IMR-90 (cell line): Measurements from ENCODE around the gene EML1. TPM values are rescaled to one million over a fixed set of nuclear protein-coding genes. Genes with fewer than 3 reads are reported as not detected.
A peak's percentile ranks its signal among the peaks of the same experiment; 100 is the strongest.
"Not testable (repeated sequence)": the region's sequence is repeated elsewhere in the genome, so short reads cannot be mapped to it uniquely, and the experiment has no call there.

Experiments used
- ATAC-seq: fragments of 200-7000 bp; cut with Tn5 transposase; 2 replicates; pipeline ENCODE4 v1.9.1; 2020; ENCODE audit warnings: low read depth, mild to moderate bottlenecking, moderate library complexity
- BruUV-seq: library from RNA; stranded (reverse); fragments of 400-500 nt; replicated peaks from 2 replicates; lab custom pipeline; 2021; lab: Mats Ljungman, UMichigan
- CTCF ChIA-PET: fragments of 300-600 bp; formaldehyde crosslinking; extraction: SDS; loops from one replicate; lab custom pipeline; 2021; ENCODE audit warnings: antibody characterized with exemption; lab: Yijun Ruan, JAX
- POLR2A ChIA-PET: fragments of 300-600 bp; sonication (Branson Sonifier 250); formaldehyde crosslinking; loops from one replicate; lab custom pipeline; 2022; ENCODE audit warnings: antibody characterized with exemption; ENCODE audit not compliant: unreplicated experiment; lab: Charles Lee
- DNase-seq: peaks from one replicate; pipeline ENCODE4 v3.0.0; 2013
- H2AFZ ChIP-seq: replicated peaks from 2 replicates; pipeline ENCODE3; 2013; ENCODE audit warnings: low read length, mild to moderate bottlenecking; ENCODE audit not compliant: poor library complexity
- H2AK5ac ChIP-seq: 2 replicates; pipeline ENCODE4 v1.6.1; 2013; ENCODE audit warnings: low read depth, low read length, inconsistent platforms
- H2AK9ac ChIP-seq: replicated peaks from 2 replicates; pipeline ENCODE3; 2013; ENCODE audit warnings: mild to moderate bottlenecking, low read depth, low read length, moderate library complexity; ENCODE audit not compliant: poor library complexity
- H2BK120ac ChIP-seq: 2 replicates; pipeline ENCODE4 v1.6.1; 2013; ENCODE audit warnings: low read depth, low read length, inconsistent platforms
- H2BK15ac ChIP-seq: 3 replicates; pipeline ENCODE4 v1.6.1; 2013; ENCODE audit warnings: low read depth, low read length, inconsistent platforms
- H2BK20ac ChIP-seq: 2 replicates; pipeline ENCODE4 v1.6.1; 2013; ENCODE audit warnings: low read depth, mild to moderate bottlenecking, inconsistent platforms, low read length, moderate library complexity
- H2BK5ac ChIP-seq: 2 replicates; pipeline ENCODE4 v1.6.1; 2013; ENCODE audit warnings: mild to moderate bottlenecking, low read depth, low read length, inconsistent platforms; ENCODE audit not compliant: poor library complexity, severe bottlenecking
- H3K14ac ChIP-seq: replicated peaks from 2 replicates; pipeline ENCODE4 v1.6.1; 2013; ENCODE audit warnings: low read depth, low read length, inconsistent platforms
- H3K18ac ChIP-seq: 2 replicates; pipeline ENCODE4 v1.6.1; 2013; ENCODE audit warnings: low read depth, low read length, control low read depth
- H3K23ac ChIP-seq: 2 replicates; pipeline ENCODE4 v1.6.1; 2013; ENCODE audit warnings: low read depth, low read length, inconsistent platforms
- H3K27ac ChIP-seq: 2 replicates; pipeline ENCODE4 v1.5.1; 2013; ENCODE audit warnings: mild to moderate bottlenecking, control low read depth, low read length; ENCODE audit not compliant: insufficient read depth
- H3K27me3 ChIP-seq: 2 replicates; pipeline ENCODE4 v1.6.1; 2013; ENCODE audit warnings: low read length; ENCODE audit not compliant: control insufficient read depth, insufficient read depth
- H3K36me3 ChIP-seq: 2 replicates; pipeline ENCODE4 v1.6.1; 2013; ENCODE audit warnings: low read length, mixed read lengths; ENCODE audit not compliant: control insufficient read depth, insufficient read depth
- H3K4ac ChIP-seq: 2 replicates; pipeline ENCODE4 v1.6.1; 2013; ENCODE audit warnings: low read depth, low read length, inconsistent platforms
- H3K4me1 ChIP-seq: 2 replicates; pipeline ENCODE4 v1.6.1; 2013; ENCODE audit warnings: low read length, mixed read lengths; ENCODE audit not compliant: control insufficient read depth, insufficient read depth
- H3K4me2 ChIP-seq: 2 replicates; pipeline ENCODE4 v1.6.1; 2013; ENCODE audit warnings: low read depth, mild to moderate bottlenecking, control low read depth, low read length, moderate library complexity
- H3K4me3 ChIP-seq: 2 replicates; pipeline ENCODE4 v1.5.1; 2013; ENCODE audit warnings: low read depth, mild to moderate bottlenecking, control low read depth, low read length, moderate library complexity; ENCODE audit not compliant: insufficient read depth
- H3K56ac ChIP-seq: 2 replicates; pipeline ENCODE4 v1.6.1; 2013; ENCODE audit warnings: low read length, inconsistent platforms; ENCODE audit not compliant: insufficient read depth; ENCODE audit errors: extremely low read depth
- H3K79me1 ChIP-seq, 2 experiments: 2 replicates each; pipeline ENCODE4 v1.6.1; 2013; ENCODE audit warnings: low read length in 2 of 2, inconsistent platforms in 1 of 2, low read depth in 1 of 2
- H3K9ac ChIP-seq: 2 replicates; pipeline ENCODE4 v1.6.1; 2013; ENCODE audit warnings: low read depth, low read length, control low read depth
- H3K9me1 ChIP-seq: 2 replicates; pipeline ENCODE4 v1.6.1; 2013; ENCODE audit warnings: low read length, inconsistent platforms; ENCODE audit not compliant: insufficient read depth
- H3K9me3 ChIP-seq: 2 replicates; pipeline ENCODE4 v1.6.1; 2013; ENCODE audit warnings: low read length; ENCODE audit not compliant: control insufficient read depth, insufficient read depth
- H4K20me1 ChIP-seq: 2 replicates; pipeline ENCODE4 v1.6.1; 2013; ENCODE audit warnings: low read length, inconsistent platforms; ENCODE audit not compliant: insufficient read depth
- H4K5ac ChIP-seq: 2 replicates; pipeline ENCODE4 v1.6.1; 2013; ENCODE audit warnings: mild to moderate bottlenecking, low read depth, low read length, control low read depth
- H4K8ac ChIP-seq, 2 experiments: 2 replicates each; pipeline ENCODE4 v1.6.1; 2013; ENCODE audit warnings: low read depth in 2 of 2, low read length in 2 of 2, control low read depth in 1 of 2, inconsistent platforms in 1 of 2
- H4K91ac ChIP-seq: 2 replicates; pipeline ENCODE4 v1.6.1; 2013; ENCODE audit warnings: low read depth, low read length, inconsistent platforms; ENCODE audit not compliant: insufficient read depth
- CEBPB ChIP-seq: IDR thresholded peaks from 2 replicates; pipeline ENCODE4 v1.6.1; 2012; ENCODE audit warnings: low read depth, low read length, improper control_type of control experiment
- MAZ ChIP-seq: IDR thresholded peaks from 2 replicates; pipeline ENCODE4 v1.6.1; 2012; ENCODE audit warnings: low read depth, mild to moderate bottlenecking, low read length, improper control_type of control experiment, moderate library complexity, borderline replicate concordance
- WGBS, 2 experiments: methylation state at CpG; one replicate each; pipeline versions ENCODE4 v1.1.5 to v1.1.7; 2013; ENCODE audit warnings: missing lambda C conversion rate in 2 of 2; ENCODE audit not compliant: insufficient read length in 1 of 2; ENCODE audit errors: extremely low coverage in 2 of 2; 5-methylcytosine and 5-hydroxymethylcytosine counted together
- dilution Hi-C: fragments of 300-500 bp; cut with HindIII; formaldehyde crosslinking; loops from one replicate; pipeline ENCODE4 v1.14.3; 2018; ENCODE audit warnings: low sequenced_read_pairs; ENCODE audit not compliant: unreplicated experiment
- in situ Hi-C: fragments of 300-500 bp; cut with MboI; formaldehyde crosslinking; loops from 3 replicates; pipeline ENCODE4 v1.14.3; 2019; ENCODE audit warnings: low sequenced_read_pairs, inconsistent platforms, mixed read lengths
- intact Hi-C: fragments of 100-400 bp; cut with micrococcal nuclease; formaldehyde crosslinking; loops from 2 replicates; pipeline ENCODE4 v1.10.0; 2022
- polyA plus RNA-seq, 3 experiments: library from polyadenylated mRNA; depleted of rRNA; stranded (reverse); fragments of >200 nt; gene quantifications; 2 replicates each; pipeline ENCODE4 v1.2.3, GENCODE V29; 2012; ENCODE audit warnings: low replicate concordance in 1 of 3
- total RNA-seq: library from RNA; depleted of rRNA; stranded (reverse); fragments of >200 nt; gene quantifications from 2 replicates; pipeline ENCODE4 v1.2.3, GENCODE V29; 2012

Gene EML1
- total and polyA plus RNA-seq, 2 of the 4 experiments (the other 2 are of a cell fraction), result 14.0 to 42.3 TPM

DNA sequence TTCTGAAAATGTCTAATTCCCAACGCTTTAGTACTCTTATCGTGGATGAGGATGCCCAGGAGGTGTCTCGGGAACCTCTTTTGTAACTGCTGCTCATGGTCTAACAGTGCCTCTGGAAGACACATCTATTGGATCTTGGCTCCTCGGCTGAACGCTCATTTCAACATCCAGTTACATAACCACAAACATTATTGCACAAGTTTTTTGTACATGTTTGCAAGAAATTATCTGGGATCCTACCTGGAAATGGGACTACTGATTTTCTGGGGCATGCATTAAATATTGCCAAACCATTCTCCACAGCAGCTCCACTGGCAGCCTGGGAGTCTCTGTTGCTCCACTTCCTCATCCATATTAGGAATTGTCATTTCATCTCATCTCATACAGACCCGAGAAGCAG lies 154.5 kb downstream of the EML1 start:
- DNase-seq, result no peak
- in situ Hi-C loops, result no loop called here
- no peak overlapping the region for H3K56ac ChIP-seq
- H3K9me1 ChIP-seq, result no peaks in the 10 kb centered on the region
- no peak overlapping the region for H2BK5ac ChIP-seq
- CTCF ChIA-PET, result interaction anchor here (0.7 kb wide), 1 partner anchor 12 kb away, joined by 4 read pairs; no protein-coding TSS in a partner anchor
- H2BK20ac ChIP-seq, result no peak overlapping the region
- dilution Hi-C loops, result no loop called here
- no peaks in the 10 kb centered on the region for H3K4me1 ChIP-seq
- H3K9me3 ChIP-seq, result no peaks in the 10 kb centered on the region
- no peak overlapping the region for H3K4me3 ChIP-seq
- no peak overlapping the region for H3K27ac ChIP-seq
- no peak overlapping the region for H4K5ac ChIP-seq
- no peak overlapping the region for H3K4me2 ChIP-seq
- no peak overlapping the region for H2BK120ac ChIP-seq
- no peak overlapping the region for H2AFZ ChIP-seq
- peaks cover 6% of the 10 kb centered on the region for H3K36me3 ChIP-seq
- no peak for TF ChIP-seq MAZ
- TF ChIP-seq CEBPB, result peak; percentile 15; the same call in 1 of the 2 replicates
- H3K9ac ChIP-seq, result no peak overlapping the region
- H4K20me1 ChIP-seq, result no peaks in the 10 kb centered on the region
- no peak overlapping the region for H3K14ac ChIP-seq
- ATAC-seq, result no peak
- H2BK15ac ChIP-seq, result no peak overlapping the region
- H3K4ac ChIP-seq, result no peak overlapping the region
- no peak overlapping the region for H2AK9ac ChIP-seq
- peaks cover 4% of the 10 kb centered on the region; the same call in 1 of the 2 replicates for H3K27me3 ChIP-seq
- no peak overlapping the region for H4K8ac ChIP-seq
- H3K79me1 ChIP-seq, result no peaks in the 10 kb centered on the region
- H3K18ac ChIP-seq, result no peak overlapping the region
- no peak overlapping the region for H2AK5ac ChIP-seq
- no peak overlapping the region for H3K23ac ChIP-seq
- no peak overlapping the region for H4K91ac ChIP-seq
- no TSS peak for BruUV-seq
- intact Hi-C loops, result loop anchor here (2.0 kb wide), 1 partner anchor 265 kb away; no protein-coding TSS in a partner anchor
- POLR2A ChIA-PET, result no interaction called here
- no CpG with 5 or more reads among the region's 6 CpGs for WGBS, 2 experiments

- H2AFZ ChIP-seq, result peak overlapping the region; percentile 49
- BruUV-seq, H3K9ac ChIP-seq, H2AK5ac ChIP-seq, H3K36me3 ChIP-seq, H3K4me2 ChIP-seq, H3K4me1 ChIP-seq, H3K27me3 ChIP-seq, H3K4me3 ChIP-seq, H2BK20ac ChIP-seq, H2AK9ac ChIP-seq, POLR2A ChIA-PET, H4K5ac ChIP-seq, H2BK5ac ChIP-seq, H3K4ac ChIP-seq, intact Hi-C loops, in situ Hi-C loops, H3K79me1 ChIP-seq, H3K56ac ChIP-seq, H2BK120ac ChIP-seq, H3K18ac ChIP-seq, H3K14ac ChIP-seq, H3K27ac ChIP-seq, H4K91ac ChIP-seq, H4K20me1 ChIP-seq, ATAC-seq, H3K9me3 ChIP-seq, dilution Hi-C loops, H4K8ac ChIP-seq, DNase-seq, H3K23ac ChIP-seq, H2BK15ac ChIP-seq, H3K9me1 ChIP-seq: not testable (repeated sequence)
- CTCF ChIA-PET, result interaction anchor here (1.2 kb wide), 1 partner anchor 244 kb away, joined by 3 read pairs; no protein-coding TSS in a partner anchor
- 66% methylated on average over 2 of the region's 19 CpGs; no CpG with 5 or more reads in 1 of the 2 experiments for WGBS, 2 experiments
Measured at GRCh38 chr14:99949011-99949732, 156.0 kb downstream of the EML1 start.
